K562 (cell line): ENCODE measurements around the gene ZNF774.

Source experiments
- AFF1 ChIP-seq, 2 experiments: fragments of 450-650 bp; IDR thresholded peaks; 2 replicates each; pipeline ENCODE4 v1.6.1; 2018; ENCODE audit warnings: mild to moderate bottlenecking in 2 of 2, low read depth in 1 of 2; ENCODE audit not compliant: partially characterized antibody in 2 of 2
- FOXA1 ChIP-seq: fragments of 450-650 bp; IDR thresholded peaks from 2 replicates; pipeline ENCODE4 v1.6.1; 2016; ENCODE audit warnings: mild to moderate bottlenecking, borderline replicate concordance
- HDAC6 ChIP-seq: IDR thresholded peaks from 2 replicates; pipeline ENCODE4 v1.6.1; 2012; ENCODE audit warnings: low read depth, mild to moderate bottlenecking, control low read depth, inconsistent platforms, low read length, moderate library complexity
- MXI1 ChIP-seq: IDR thresholded peaks from 2 replicates; pipeline ENCODE4 v1.6.1; 2011; ENCODE audit warnings: low read depth, mild to moderate bottlenecking, improper control_type of control experiment, low read length
- POLR2A ChIP-seq: fragments of 450-650 bp; conservative IDR thresholded peaks from 2 replicates; pipeline ENCODE4 v1.6.1; 2016
- PPARD ChIP-seq: fragments of 250-450 bp; sonication (Bioruptor Pico); IDR thresholded peaks from 2 replicates; pipeline ENCODE4 v1.8.0; 2022; ENCODE audit warnings: inconsistent platforms, mild to moderate bottlenecking, moderate library complexity
- SMC3 ChIP-seq: conservative IDR thresholded peaks from 2 replicates; pipeline ENCODE4 v1.6.1; 2011; ENCODE audit warnings: low read depth, low read length, improper control_type of control experiment; ENCODE audit not compliant: insufficient read depth
- SNRNP70 ChIP-seq: fragments of 200-400 bp; formaldehyde crosslinking; optimal IDR thresholded peaks from 2 replicates; pipeline ENCODE3; 2017; ENCODE audit warnings: low read depth, low read length
- SP1 ChIP-seq: sonication (generic); formaldehyde crosslinking; IDR thresholded peaks from 2 replicates; pipeline ENCODE4 v1.8.1; 2022; ENCODE audit warnings: mild to moderate bottlenecking, missing genetic modification reagents
- ZNF134 ChIP-seq: fragments of 250-450 bp; sonication (Bioruptor Pico); conservative IDR thresholded peaks from 2 replicates; pipeline ENCODE4 v1.4.0; 2020
- TF ChIP-seq, protein P1 (sequence below), 3 experiments: IDR thresholded peaks in 2 of 3; conservative IDR thresholded peaks in 1 of 3; 2 replicates each; pipeline ENCODE4 v1.5.1; 2011 to 2012; ENCODE audit warnings: low read length in 3 of 3, mild to moderate bottlenecking in 3 of 3, control low read depth in 2 of 3, improper control_type of control experiment in 1 of 3, inconsistent platforms in 1 of 3, low read depth in 1 of 3, mixed read lengths in 1 of 3, moderate library complexity in 1 of 3; ENCODE audit not compliant: insufficient read depth in 2 of 3
- TF ChIP-seq, protein P2 (sequence below): fragments of 450-650 bp; formaldehyde crosslinking; IDR thresholded peaks from 2 replicates; pipeline ENCODE4 v1.4.0; 2022; ENCODE audit warnings: missing genetic modification characterization
- TF ChIP-seq, protein P3 (sequence below): fragments of 450-650 bp; IDR thresholded peaks from 2 replicates; pipeline ENCODE4 v1.6.1; 2017; ENCODE audit warnings: mild to moderate bottlenecking, moderate library complexity

DNA sequence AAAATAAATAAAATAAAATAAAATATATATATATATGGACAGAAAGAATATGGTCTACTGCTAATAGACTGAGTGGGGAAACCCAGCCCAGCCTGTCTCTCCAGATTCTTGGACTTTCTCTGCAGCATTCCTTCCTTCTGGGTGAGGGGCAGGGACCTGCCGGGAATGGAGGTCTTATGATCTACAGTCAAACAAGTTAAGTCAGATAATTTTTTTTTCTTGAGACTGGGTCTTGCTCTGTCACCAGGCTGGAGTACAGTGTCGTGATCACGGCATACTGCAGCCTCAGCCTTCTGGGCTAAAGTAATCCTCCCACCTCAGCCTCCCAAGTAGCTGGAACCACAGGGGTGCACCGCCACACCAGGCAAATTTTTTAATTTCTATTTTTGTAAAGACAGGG lies 33.5 kb upstream of the ZNF774 start:
- TF ChIP-seq ZNF134: no peak
- TF ChIP-seq FOXA1: no peak
- TF ChIP-seq, protein P1, sequence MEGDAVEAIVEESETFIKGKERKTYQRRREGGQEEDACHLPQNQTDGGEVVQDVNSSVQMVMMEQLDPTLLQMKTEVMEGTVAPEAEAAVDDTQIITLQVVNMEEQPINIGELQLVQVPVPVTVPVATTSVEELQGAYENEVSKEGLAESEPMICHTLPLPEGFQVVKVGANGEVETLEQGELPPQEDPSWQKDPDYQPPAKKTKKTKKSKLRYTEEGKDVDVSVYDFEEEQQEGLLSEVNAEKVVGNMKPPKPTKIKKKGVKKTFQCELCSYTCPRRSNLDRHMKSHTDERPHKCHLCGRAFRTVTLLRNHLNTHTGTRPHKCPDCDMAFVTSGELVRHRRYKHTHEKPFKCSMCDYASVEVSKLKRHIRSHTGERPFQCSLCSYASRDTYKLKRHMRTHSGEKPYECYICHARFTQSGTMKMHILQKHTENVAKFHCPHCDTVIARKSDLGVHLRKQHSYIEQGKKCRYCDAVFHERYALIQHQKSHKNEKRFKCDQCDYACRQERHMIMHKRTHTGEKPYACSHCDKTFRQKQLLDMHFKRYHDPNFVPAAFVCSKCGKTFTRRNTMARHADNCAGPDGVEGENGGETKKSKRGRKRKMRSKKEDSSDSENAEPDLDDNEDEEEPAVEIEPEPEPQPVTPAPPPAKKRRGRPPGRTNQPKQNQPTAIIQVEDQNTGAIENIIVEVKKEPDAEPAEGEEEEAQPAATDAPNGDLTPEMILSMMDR (IDR thresholded peaks at IDR 0.05 in 2 of 3, conservative IDR thresholded peaks at IDR 0.05 in 1 of 3; ENCODE audit: insufficient read depth in 2 of 3, low read depth in 1 of 3, low read length in 3 of 3): no peak
- TF ChIP-seq PPARD (CRISPR knock-in tag): no peak
- no peak for TF ChIP-seq SP1 (CRISPR knock-in tag)
- TF ChIP-seq SNRNP70: no peak
- no peak for TF ChIP-seq MXI1
- TF ChIP-seq AFF1 (IDR thresholded peaks at IDR 0.05; ENCODE audit: low read depth in 1 of 2, partially characterized antibody in 2 of 2): no peak
- TF ChIP-seq HDAC6: no peak
- TF ChIP-seq, protein P2, sequence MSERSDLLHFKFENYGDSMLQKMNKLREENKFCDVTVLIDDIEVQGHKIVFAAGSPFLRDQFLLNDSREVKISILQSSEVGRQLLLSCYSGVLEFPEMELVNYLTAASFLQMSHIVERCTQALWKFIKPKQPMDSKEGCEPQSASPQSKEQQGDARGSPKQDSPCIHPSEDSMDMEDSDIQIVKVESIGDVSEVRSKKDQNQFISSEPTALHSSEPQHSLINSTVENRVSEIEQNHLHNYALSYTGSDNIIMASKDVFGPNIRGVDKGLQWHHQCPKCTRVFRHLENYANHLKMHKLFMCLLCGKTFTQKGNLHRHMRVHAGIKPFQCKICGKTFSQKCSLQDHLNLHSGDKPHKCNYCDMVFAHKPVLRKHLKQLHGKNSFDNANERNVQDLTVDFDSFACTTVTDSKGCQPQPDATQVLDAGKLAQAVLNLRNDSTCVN (CRISPR knock-in tag): no peak
- TF ChIP-seq, protein P3, sequence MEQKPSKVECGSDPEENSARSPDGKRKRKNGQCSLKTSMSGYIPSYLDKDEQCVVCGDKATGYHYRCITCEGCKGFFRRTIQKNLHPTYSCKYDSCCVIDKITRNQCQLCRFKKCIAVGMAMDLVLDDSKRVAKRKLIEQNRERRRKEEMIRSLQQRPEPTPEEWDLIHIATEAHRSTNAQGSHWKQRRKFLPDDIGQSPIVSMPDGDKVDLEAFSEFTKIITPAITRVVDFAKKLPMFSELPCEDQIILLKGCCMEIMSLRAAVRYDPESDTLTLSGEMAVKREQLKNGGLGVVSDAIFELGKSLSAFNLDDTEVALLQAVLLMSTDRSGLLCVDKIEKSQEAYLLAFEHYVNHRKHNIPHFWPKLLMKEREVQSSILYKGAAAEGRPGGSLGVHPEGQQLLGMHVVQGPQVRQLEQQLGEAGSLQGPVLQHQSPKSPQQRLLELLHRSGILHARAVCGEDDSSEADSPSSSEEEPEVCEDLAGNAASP: no peak
- TF ChIP-seq SMC3: no peak
- TF ChIP-seq POLR2A: no peak
